ENCODE measurements around the gene SPATA6.

The SPATA6 gene

GRCh38 chr1:48251821-48252220 lies 220.2 kb downstream of the SPATA6 start:
- no peak for DNase-seq (ENCODE audit: low read depth)

GRCh38 chr1:48251323-48251722 lies 220.7 kb downstream of the SPATA6 start:
- no peak for DNase-seq (ENCODE audit: low read depth)

- DNase-seq (ENCODE audit: low read depth) = no peak
Observed at GRCh38 chr1:48250572-48250971, 221.4 kb downstream of the SPATA6 start.

GRCh38 chr1:48249868-48250267 lies 222.1 kb downstream of the SPATA6 start:
- no peak for DNase-seq (ENCODE audit: low read depth)

GRCh38 chr1:48248356-48248755 lies 223.6 kb downstream of the SPATA6 start:
- no peak for DNase-seq (ENCODE audit: low read depth)

GRCh38 chr1:48246727-48247126 lies 225.3 kb downstream of the SPATA6 start:
- DNase-seq (ENCODE audit: low read depth) = no peak

Data from non-pigmented ciliary epithelial cell (primary cell).